GM12878 (cell line): ENCODE measurements around the gene CNPY1.

Source experiments
- CREM ChIP-seq: IDR thresholded peaks from 2 replicates; pipeline ENCODE4 v1.6.1; 2014; ENCODE audit warnings: antibody characterized with exemption, low read depth
- CTCF ChIP-seq, 3 experiments: IDR thresholded peaks in 2 of 3; conservative IDR thresholded peaks in 1 of 3; 2 replicates each; pipeline ENCODE4 v1.5.1; 2011; ENCODE audit warnings: low read depth in 3 of 3, low read length in 3 of 3, mild to moderate bottlenecking in 3 of 3, control low read depth in 2 of 3, moderate library complexity in 2 of 3, inconsistent platforms in 1 of 3, mixed read lengths in 1 of 3; ENCODE audit not compliant: control insufficient read depth in 2 of 3, insufficient read depth in 1 of 3; ENCODE audit errors: extremely low read depth in 1 of 3

- TF ChIP-seq CTCF (IDR thresholded peaks at IDR 0.05 in 2 of 3, conservative IDR thresholded peaks at IDR 0.05 in 1 of 3; ENCODE audit: control insufficient read depth in 2 of 3, extremely low read depth in 1 of 3, insufficient read depth in 1 of 3, low read depth in 3 of 3, low read length in 3 of 3) (no peak), CREM (no peak)
Observed at GRCh38 chr7:155509725-155510551, 36.4 kb downstream of the CNPY1 start.
